LNCaP clone FGC (cell line): ENCODE measurements around the gene FBXL7.

Experiments used
- DNase-seq: peaks from one replicate; pipeline ENCODE4 v3.0.0-alpha.2; 2011; ENCODE audit warnings: low read depth
- H3K4me3 ChIP-seq: 2 replicates; pipeline ENCODE4 v1.5.1; 2011; ENCODE audit warnings: mild to moderate bottlenecking, low read depth, low read length, control low read depth
- TF ChIP-seq, protein P1 (sequence below): IDR thresholded peaks from 2 replicates; pipeline ENCODE4 v1.5.1; 2012; ENCODE audit warnings: mild to moderate bottlenecking; ENCODE audit not compliant: control insufficient read depth, insufficient read depth; ENCODE audit errors: extremely low read depth

The FBXL7 gene

DNA sequence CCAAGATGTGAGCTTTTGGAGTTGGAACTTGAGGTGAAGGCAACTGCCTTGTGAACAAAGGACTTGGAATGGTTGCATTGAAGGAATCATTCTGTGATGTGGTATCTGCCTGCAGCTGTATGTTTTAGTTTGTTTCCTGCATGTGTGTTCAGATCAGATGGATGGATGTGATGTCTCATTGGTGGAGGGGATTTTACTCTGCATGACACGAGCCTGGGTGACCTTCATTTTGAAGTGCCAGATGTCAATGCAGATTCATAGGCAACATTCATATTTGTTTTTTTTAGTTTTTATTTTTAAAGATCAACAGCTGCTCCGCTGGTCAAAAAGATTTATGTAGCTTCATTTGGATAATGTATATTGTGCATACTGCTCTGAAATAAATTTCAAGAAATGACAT, 13.5 kb downstream of the FBXL7 start:
- no peak for DNase-seq
- no peak overlapping the region for H3K4me3 ChIP-seq
- TF ChIP-seq, protein P1, sequence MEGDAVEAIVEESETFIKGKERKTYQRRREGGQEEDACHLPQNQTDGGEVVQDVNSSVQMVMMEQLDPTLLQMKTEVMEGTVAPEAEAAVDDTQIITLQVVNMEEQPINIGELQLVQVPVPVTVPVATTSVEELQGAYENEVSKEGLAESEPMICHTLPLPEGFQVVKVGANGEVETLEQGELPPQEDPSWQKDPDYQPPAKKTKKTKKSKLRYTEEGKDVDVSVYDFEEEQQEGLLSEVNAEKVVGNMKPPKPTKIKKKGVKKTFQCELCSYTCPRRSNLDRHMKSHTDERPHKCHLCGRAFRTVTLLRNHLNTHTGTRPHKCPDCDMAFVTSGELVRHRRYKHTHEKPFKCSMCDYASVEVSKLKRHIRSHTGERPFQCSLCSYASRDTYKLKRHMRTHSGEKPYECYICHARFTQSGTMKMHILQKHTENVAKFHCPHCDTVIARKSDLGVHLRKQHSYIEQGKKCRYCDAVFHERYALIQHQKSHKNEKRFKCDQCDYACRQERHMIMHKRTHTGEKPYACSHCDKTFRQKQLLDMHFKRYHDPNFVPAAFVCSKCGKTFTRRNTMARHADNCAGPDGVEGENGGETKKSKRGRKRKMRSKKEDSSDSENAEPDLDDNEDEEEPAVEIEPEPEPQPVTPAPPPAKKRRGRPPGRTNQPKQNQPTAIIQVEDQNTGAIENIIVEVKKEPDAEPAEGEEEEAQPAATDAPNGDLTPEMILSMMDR = no peak

DNA sequence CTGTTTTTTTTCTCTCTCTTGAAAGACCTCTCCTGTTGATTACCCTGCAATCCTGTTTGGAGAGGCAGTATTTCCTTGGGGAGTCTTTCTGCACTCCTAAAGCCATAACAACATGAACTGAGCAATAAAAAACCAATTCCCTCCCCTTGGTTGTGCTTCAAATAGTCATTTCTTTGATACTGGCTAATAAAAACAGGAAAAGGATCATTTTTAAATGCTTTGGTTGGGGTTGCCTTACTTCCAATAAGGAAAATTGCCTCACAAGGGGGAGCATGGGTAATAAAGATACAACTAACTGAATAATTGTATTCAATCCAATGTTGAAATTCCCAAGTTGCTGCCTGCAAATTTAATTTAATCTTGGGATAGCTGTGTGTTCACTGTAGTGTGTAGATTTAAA, 13.9 kb downstream of the FBXL7 start:
- H3K4me3 ChIP-seq = no peak overlapping the region
- no peak for DNase-seq
- TF ChIP-seq, protein P1 = no peak

DNA sequence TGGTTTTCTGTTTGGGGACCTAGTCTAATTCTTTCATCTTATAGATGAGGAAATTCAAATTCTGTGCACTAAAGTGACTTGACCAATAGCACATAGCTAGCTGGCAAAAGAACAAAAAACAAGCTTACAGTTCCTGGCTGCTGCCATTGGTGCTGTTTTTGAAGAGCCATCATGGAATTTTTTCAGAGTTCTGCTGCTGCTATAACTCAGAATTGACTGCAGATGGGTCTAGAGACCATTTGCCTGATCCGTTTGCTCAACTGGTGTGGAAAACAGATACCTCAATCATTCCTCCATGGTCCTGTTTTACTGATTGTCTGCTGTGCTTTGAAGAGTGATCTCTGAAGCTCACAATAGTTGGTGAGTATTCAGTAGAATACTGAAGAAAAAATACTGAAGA, 15.2 kb downstream of the FBXL7 start:
- TF ChIP-seq, protein P1 = peak; percentile 15; the same call in 1 of the 2 replicates
- DNase-seq = no peak

DNA sequence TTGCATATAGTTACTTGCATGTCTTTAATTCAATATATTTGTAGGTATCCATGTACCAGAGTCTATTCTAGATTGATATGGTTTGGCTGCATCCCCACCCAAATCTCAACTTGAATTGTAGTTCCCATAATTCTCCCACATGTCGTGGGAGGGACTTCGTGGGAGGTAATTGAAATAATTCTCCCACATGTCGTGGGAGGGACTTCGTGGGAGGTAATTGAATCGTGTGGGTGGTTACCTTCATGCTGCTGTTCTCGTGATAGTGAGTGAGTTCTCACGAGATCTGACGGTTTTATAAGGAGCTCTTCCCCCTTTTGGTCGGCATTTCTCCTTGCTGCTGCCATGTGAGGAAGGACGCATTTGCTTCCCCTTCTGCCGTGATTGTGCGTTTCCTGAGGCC, 16.5 kb downstream of the FBXL7 start:
- DNase-seq = no peak
- TF ChIP-seq, protein P1 = no peak

More for the DNA sequence above, 15.2 kb downstream of the FBXL7 start:
- H3K4me3 ChIP-seq = no peak overlapping the region

DNA sequence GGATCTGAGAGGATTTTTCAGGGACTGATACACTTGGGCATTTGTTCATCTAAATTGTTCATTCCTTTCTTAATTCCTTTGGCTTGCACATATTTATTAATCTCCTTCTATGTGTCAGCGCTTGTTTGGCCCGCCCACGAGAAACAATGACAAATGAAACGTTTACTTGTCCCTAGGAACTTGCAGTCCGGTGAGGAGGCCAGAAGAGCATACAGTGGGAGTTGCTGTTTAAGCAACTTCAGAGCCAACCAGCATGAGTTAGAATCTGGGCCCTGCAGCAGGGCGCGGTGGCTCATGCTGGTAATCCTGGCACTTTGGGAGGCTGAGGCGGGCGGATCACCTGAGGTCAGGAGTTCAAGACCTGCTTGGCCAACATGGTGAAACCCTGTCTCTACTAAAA, 18.8 kb downstream of the FBXL7 start:
- TF ChIP-seq, protein P1 = no peak
- H3K4me3 ChIP-seq = no peak overlapping the region
- no peak for DNase-seq

More for the DNA sequence above, 16.5 kb downstream of the FBXL7 start:
- H3K4me3 ChIP-seq = no peak overlapping the region

DNA sequence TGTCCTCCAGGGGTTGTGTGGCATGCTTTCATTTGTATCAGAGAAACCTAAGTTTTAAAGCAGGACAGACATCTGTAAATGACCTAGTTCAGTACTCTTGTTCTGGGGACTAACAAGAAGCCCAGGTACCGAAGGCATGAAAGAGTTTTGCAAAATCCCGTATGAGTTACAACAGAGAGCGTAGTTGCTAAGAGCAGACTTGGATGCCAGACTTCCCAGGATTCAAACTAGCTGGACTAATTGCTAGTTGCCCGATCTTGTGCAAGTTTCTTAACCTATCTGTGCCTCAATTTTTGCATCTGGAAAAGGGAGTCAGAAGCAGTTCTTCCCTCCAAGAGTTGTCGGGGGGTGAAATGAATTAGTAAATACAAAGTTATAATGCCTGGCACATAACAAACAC, 20.9 kb downstream of the FBXL7 start:
- H3K4me3 ChIP-seq = no peak overlapping the region
- DNase-seq = no peak
- TF ChIP-seq, protein P1 = no peak

DNA sequence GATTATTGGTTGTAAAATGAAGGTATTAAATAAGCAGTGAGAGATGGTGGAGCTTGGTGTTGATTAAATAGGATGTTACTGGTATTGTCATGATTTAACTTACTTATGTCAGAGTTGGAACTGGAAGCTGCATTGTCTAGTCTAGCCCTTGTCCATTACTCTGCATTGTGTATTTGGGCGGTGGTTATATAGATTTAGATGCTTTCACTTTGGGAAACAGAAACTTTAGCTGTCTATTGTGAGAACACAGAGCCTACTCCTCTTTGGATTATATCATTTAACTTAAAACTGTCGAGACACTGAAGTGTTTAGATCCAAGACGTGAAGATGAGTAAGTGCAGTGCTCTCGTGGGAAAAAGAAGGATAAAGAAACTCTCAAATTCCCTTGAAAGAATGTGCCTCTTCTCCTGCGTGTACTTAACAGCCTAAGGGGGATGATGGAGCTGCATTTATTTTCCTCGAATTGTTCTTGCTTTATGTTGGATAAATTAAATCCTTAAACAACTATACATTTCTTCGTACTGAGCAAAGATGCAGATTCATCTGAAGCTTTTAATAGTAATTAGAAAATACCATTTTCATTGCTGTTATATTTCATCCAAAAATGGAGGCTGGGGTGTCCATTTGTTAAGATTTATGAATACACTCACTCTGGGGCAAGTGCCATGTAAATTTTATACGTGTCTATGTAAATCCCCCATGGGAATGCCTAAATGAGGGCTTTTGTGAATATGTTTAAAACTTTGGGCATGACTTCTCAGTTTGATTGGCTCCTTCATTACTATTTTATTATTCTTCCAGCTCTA, 21.6 kb downstream of the FBXL7 start:
- TF ChIP-seq, protein P1 = no peak
- no peak for DNase-seq
- H3K4me3 ChIP-seq = no peak overlapping the region
